ENCODE results near the gene GLS. TPM values are rescaled to one million over a fixed set of nuclear protein-coding genes. Genes with fewer than 3 reads are reported as not detected.
A peak's percentile ranks its signal among the peaks of the same experiment; 100 is the strongest.

The GLS gene
- total RNA-seq, 1 donor from 2014 or later = 178 TPM

DNA sequence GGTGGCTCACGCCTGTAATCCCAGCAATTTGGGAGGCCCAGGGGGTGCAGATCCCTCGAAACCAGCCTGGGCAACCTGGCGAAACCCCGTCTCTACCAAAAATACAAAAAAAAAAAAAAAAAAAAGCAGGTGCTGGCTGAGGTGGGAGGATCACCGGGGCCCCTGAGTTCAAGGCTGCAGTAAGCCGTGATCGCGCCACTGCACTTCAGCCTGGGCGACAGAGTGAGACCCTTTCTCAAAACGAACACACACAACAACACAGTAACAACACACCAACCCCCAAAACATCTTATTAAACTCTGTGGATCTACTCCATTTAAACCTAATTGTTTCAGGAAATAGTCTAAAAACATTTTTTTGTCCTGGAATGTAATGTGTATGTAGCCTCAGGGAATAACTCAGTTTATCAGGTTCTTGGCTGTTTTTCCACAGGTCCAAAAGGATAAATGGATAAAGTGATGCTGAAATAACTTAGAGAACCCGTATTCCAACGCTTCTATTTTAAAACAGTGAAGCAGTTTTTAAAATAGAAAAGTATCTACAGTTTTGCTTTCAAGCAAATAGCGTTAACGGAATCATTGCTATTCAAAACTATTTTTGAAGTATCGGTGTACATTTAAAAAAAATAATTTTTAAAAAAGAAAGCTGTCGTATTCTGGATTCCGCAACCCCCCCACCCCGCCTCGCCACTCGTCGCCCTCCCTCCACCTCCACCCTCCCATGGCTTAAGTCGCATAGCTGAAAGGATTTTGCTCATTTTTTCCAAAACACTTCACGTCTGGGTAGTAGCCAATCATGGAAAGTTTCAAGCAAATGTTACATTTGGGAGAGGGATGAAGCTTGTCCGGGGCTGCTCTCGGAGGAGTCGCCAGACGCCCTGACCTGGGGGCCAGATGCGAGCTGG, 895 bp upstream of the GLS start:
- no peak for DNase-seq (ENCODE audit: extremely low spot score, unreplicated experiment)
- Mint-ChIP-seq H3K27me3 (ENCODE audit: unreplicated experiment) (no peaks in the 10 kb centered on the region), H3K27ac (ENCODE audit: unreplicated experiment) (peak overlapping the region; percentile 96), H3K4me1 (ENCODE audit: unreplicated experiment) (peaks cover 30% of the 10 kb centered on the region), H3K4me3 (ENCODE audit: unreplicated experiment) (peak overlapping the region; percentile 93), H3K9me3 (ENCODE audit: unreplicated experiment) (no peaks in the 10 kb centered on the region), H3K36me3 (ENCODE audit: unreplicated experiment) (no peaks in the 10 kb centered on the region)
- TF ChIP-seq, protein P1, sequence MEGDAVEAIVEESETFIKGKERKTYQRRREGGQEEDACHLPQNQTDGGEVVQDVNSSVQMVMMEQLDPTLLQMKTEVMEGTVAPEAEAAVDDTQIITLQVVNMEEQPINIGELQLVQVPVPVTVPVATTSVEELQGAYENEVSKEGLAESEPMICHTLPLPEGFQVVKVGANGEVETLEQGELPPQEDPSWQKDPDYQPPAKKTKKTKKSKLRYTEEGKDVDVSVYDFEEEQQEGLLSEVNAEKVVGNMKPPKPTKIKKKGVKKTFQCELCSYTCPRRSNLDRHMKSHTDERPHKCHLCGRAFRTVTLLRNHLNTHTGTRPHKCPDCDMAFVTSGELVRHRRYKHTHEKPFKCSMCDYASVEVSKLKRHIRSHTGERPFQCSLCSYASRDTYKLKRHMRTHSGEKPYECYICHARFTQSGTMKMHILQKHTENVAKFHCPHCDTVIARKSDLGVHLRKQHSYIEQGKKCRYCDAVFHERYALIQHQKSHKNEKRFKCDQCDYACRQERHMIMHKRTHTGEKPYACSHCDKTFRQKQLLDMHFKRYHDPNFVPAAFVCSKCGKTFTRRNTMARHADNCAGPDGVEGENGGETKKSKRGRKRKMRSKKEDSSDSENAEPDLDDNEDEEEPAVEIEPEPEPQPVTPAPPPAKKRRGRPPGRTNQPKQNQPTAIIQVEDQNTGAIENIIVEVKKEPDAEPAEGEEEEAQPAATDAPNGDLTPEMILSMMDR (IDR thresholded peaks at IDR 0.05) = no peak

DNA sequence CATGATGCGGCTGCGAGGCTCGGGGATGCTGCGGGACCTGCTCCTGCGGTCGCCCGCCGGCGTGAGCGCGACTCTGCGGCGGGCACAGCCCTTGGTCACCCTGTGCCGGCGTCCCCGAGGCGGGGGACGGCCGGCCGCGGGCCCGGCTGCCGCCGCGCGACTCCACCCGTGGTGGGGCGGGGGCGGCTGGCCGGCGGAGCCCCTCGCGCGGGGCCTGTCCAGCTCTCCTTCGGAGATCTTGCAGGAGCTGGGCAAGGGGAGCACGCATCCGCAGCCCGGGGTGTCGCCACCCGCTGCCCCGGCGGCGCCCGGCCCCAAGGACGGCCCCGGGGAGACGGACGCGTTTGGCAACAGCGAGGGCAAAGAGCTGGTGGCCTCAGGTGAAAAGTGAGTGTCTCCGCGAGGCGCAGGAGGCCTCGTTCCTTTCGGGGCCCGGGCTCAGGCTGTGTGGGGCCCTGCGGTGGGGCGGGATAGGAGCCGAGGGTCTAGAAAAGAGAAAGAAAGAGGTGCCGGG, 520 bp downstream of the GLS start:
- Mint-ChIP-seq H3K4me3 (ENCODE audit: unreplicated experiment) (peak overlapping the region; percentile 93), H3K36me3 (ENCODE audit: unreplicated experiment) (no peaks in the 10 kb centered on the region), H3K27me3 (ENCODE audit: unreplicated experiment) (no peaks in the 10 kb centered on the region), H3K9me3 (ENCODE audit: unreplicated experiment) (no peaks in the 10 kb centered on the region), H3K4me1 (ENCODE audit: unreplicated experiment) (peaks cover 43% of the 10 kb centered on the region), H3K27ac (ENCODE audit: unreplicated experiment) (peak overlapping the region; percentile 82)
- TF ChIP-seq, protein P1 (IDR thresholded peaks at IDR 0.05) = no peak
- DNase-seq (ENCODE audit: extremely low spot score, unreplicated experiment) = no peak

DNA sequence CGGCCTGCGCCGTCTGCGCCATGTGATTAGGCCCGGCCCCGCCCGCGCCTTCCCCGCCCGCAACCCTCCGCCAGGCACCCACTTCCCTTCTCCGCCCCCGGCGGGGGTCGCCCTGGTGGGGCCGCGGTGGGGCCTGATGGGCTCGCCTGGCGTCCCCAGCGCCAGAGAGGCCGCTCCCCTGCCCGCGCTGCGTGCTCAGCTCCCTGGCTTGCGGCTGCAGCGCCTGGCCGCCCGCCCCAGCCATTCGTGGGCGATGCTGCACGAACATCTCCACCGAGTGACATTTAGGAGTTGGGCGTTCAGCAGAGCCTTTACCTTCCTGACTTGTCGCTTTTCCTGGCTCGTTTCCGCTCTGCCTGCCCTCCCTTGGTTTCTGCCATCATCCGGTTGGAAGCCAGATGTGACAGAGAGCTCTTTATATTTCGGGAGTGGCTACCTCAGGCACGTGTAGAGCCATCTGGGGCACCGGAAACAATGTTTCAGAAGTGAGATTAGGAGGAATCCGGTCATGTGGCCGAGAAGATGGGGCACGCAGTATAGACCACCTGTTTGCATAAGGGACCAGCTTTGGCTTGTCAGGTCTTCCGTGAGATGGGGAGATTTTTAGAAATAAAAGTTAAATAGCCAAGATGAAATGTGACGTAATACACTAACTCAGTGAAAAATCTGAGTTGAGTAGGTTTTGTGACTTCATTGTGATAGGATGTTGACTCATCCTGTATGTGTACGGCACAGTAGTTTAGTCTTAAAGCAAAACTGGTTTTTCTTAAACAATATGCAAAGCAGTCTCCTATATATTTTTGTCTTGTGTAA, 1.2 kb downstream of the GLS start:
- TF ChIP-seq, protein P1 (IDR thresholded peaks at IDR 0.05) = no peak
- H3K27ac Mint-ChIP-seq (ENCODE audit: unreplicated experiment) = peak overlapping the region; percentile 91
- H3K4me1 Mint-ChIP-seq (ENCODE audit: unreplicated experiment) = peaks cover 49% of the 10 kb centered on the region
- H3K27me3 Mint-ChIP-seq (ENCODE audit: unreplicated experiment) = no peaks in the 10 kb centered on the region
- no peaks in the 10 kb centered on the region for H3K36me3 Mint-ChIP-seq (ENCODE audit: unreplicated experiment)
- H3K9me3 Mint-ChIP-seq (ENCODE audit: unreplicated experiment) = no peaks in the 10 kb centered on the region
- peak; percentile 85 for DNase-seq (ENCODE audit: extremely low spot score, unreplicated experiment)
- peak overlapping the region; percentile 92 for H3K4me3 Mint-ChIP-seq (ENCODE audit: unreplicated experiment)

DNA sequence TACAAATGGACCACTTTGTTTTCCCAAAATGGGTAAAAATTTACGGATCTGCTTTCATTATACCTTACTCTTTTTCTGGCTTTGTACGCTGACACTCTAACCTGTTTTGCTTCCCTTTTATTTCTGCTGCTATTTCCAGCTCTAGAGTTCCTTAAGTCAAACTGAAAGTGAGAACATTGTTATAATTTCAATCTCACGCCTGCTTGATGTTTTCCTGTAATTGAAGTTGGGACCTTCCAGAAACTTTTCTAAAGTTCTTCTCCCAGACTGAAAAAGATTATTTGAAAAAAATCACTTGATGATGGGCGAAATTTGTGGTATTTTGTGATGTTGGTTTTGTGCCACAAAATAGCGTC, 1.8 kb downstream of the GLS start:
- Mint-ChIP-seq H3K4me1 (ENCODE audit: unreplicated experiment) (peaks cover 55% of the 10 kb centered on the region), H3K4me3 (ENCODE audit: unreplicated experiment) (peak overlapping the region; percentile 92), H3K36me3 (ENCODE audit: unreplicated experiment) (no peaks in the 10 kb centered on the region), H3K27ac (ENCODE audit: unreplicated experiment) (peak overlapping the region; percentile 91), H3K9me3 (ENCODE audit: unreplicated experiment) (no peaks in the 10 kb centered on the region), H3K27me3 (ENCODE audit: unreplicated experiment) (no peaks in the 10 kb centered on the region)
- TF ChIP-seq, protein P1 (IDR thresholded peaks at IDR 0.05) = no peak
- no peak for DNase-seq (ENCODE audit: extremely low spot score, unreplicated experiment)

All from osteocyte (in vitro differentiated cells).